HepG2 (cell line): Measurements from ENCODE around the gene ALDOA. TPM values are rescaled to one million over a fixed set of nuclear protein-coding genes. Genes with fewer than 3 reads are reported as not detected.
A peak's percentile ranks its signal among the peaks of the same experiment; 100 is the strongest.

Source experiments
- FLYWCH1 ChIP-seq: sonication (generic); formaldehyde crosslinking; IDR thresholded peaks from 2 replicates; pipeline ENCODE4 v1.8.1; 2023; ENCODE audit warnings: mild to moderate bottlenecking, missing genetic modification reagents
- FOXP1 ChIP-seq, 2 experiments: fragments of 450-650 bp in 1 of 2; IDR thresholded peaks; 2 replicates each; pipeline ENCODE4 v1.6.1; 2017 to 2018; ENCODE audit warnings: antibody characterized with exemption in 1 of 2
- HIVEP1 ChIP-seq: sonication (generic); formaldehyde crosslinking; IDR thresholded peaks from 2 replicates; pipeline ENCODE4 v1.4.0; 2020; ENCODE audit warnings: mild to moderate bottlenecking, missing genetic modification reagents
- IKZF1 ChIP-seq: fragments of 450-650 bp; IDR thresholded peaks from 2 replicates; pipeline ENCODE4 v1.7.1; 2016
- LCORL ChIP-seq, 2 experiments: fragments of 450-650 bp in 1 of 2; sonication (generic) in 1 of 2; formaldehyde crosslinking in 1 of 2; IDR thresholded peaks; 2 replicates each; pipeline versions ENCODE4 v1.5.0 to v1.6.1; 2017 to 2020; ENCODE audit warnings: antibody characterized with exemption in 1 of 2, missing genetic modification reagents in 1 of 2
- MIER2 ChIP-seq: IDR thresholded peaks from 2 replicates; pipeline ENCODE4 v1.6.1; 2016; ENCODE audit warnings: missing biosample characterization, missing genetic modification reagents
- NPAS2 ChIP-seq: sonication (generic); formaldehyde crosslinking; IDR thresholded peaks from 2 replicates; pipeline ENCODE4 v1.8.0; 2022; ENCODE audit warnings: mild to moderate bottlenecking, missing genetic modification reagents, borderline replicate concordance
- SMAD9 ChIP-seq: sonication (generic); formaldehyde crosslinking; IDR thresholded peaks from 2 replicates; pipeline ENCODE4 v1.5.1; 2020; ENCODE audit warnings: mild to moderate bottlenecking, missing genetic modification reagents
- ZNF12 ChIP-seq: sonication (generic); formaldehyde crosslinking; IDR thresholded peaks from 2 replicates; pipeline ENCODE4 v1.5.0; 2020; ENCODE audit warnings: missing genetic modification reagents
- ZNF382 ChIP-seq: sonication (generic); formaldehyde crosslinking; IDR thresholded peaks from 2 replicates; pipeline ENCODE4 v1.5.0; 2020; ENCODE audit warnings: missing genetic modification reagents, mild to moderate bottlenecking, borderline replicate concordance
- ZNF724P ChIP-seq: sonication (generic); formaldehyde crosslinking; IDR thresholded peaks from 2 replicates; pipeline ENCODE4 v1.8.0; 2022; ENCODE audit warnings: missing genetic modification reagents, borderline replicate concordance
- polyA plus RNA-seq, 8 experiments: library from polyadenylated mRNA; depleted of rRNA in 3 of 8; stranded (reverse) in 7 of 8; unstranded in 1 of 8; fragments of >200 nt; fragmentation: Illumina TruSeq in 4 of 8; extraction: Trizol in 4 of 8; gene quantifications; 2 replicates each; pipeline versions ENCODE4 v1.2.1 to v1.2.3, GENCODE V29; 2011 to 2016; ENCODE audit warnings: low read depth in 4 of 8, missing spikeins in 1 of 8, mixed read lengths in 1 of 8; ENCODE audit not compliant: insufficient read depth in 1 of 8
- total RNA-seq, 5 experiments: library from RNA; depleted of rRNA; stranded (reverse); fragments of >200 nt; fragmentation: Illumina TruSeq; extraction: Trizol; gene quantifications; 2 replicates each; pipeline ENCODE4 v1.2.3, GENCODE V29; 2016; ENCODE audit warnings: low read depth in 1 of 5
- TF ChIP-seq, protein P1 (sequence below): sonication (generic); formaldehyde crosslinking; IDR thresholded peaks from 2 replicates; pipeline ENCODE4 v1.9.0; 2021; ENCODE audit warnings: mild to moderate bottlenecking, missing genetic modification reagents
- TF ChIP-seq, protein P2 (sequence below): sonication (generic); formaldehyde crosslinking; IDR thresholded peaks from 2 replicates; pipeline ENCODE4 v1.8.0; 2022; ENCODE audit warnings: low read depth, missing genetic modification reagents
- TF ChIP-seq, protein P3 (sequence below): sonication (generic); formaldehyde crosslinking; IDR thresholded peaks from 2 replicates; pipeline ENCODE4 v1.4.0; 2020; ENCODE audit warnings: missing genetic modification reagents
- TF ChIP-seq, protein P4 (sequence below): sonication (generic); formaldehyde crosslinking; IDR thresholded peaks from 2 replicates; pipeline ENCODE4 v1.4.0; 2020; ENCODE audit warnings: missing genetic modification reagents
- TF ChIP-seq, protein P5 (sequence below): sonication (generic); formaldehyde crosslinking; IDR thresholded peaks from 2 replicates; pipeline ENCODE4 v1.4.0; 2020; ENCODE audit warnings: mild to moderate bottlenecking, missing genetic modification reagents

Gene ALDOA
- total and polyA plus RNA-seq, 2 of the 13 experiments (the other 11 are each of a cell fraction or from before 2014, with no cell fraction given) = 925 to 1,884 TPM

DNA sequence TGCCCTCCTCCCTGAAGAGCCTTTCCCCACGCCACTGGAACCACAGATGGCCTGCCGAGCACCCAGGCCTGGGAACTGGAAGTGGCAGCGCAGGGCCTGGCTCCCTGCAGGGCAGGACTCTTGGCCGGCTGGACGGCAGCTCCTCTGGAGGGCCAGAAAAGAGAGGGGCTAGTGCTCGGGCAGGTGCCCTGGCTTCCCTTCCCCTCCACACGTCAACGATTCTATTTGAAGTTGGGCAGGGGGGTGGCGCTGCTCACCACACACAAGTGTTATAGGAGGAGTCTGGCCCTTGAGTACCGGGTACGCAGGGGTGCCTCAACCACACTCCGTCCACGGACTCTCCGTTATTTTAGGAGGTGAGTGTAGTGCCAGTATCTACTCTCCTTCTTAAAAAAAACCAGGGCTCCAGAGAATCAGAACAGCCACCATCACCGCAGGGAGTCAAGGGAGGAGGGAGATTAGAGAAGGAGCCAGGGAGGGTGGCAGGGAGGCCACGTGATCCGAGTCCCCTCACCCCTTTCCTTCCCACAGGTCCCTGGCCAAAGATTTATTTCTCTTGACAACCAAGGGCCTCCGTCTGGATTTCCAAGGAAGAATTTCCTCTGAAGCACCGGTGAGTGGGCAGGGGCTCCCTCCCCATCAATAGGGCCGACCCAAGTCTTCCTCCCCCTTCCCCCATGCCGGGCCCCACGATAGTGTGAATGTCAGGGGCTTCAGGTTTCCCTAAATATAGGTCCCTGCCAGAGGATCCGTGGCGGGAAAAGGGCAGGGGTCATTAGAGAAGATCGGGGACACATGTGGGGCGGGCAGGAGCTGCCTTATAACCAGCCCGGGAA, 1.4 kb upstream of the ALDOA start (continued):
- TF ChIP-seq, protein P1, sequence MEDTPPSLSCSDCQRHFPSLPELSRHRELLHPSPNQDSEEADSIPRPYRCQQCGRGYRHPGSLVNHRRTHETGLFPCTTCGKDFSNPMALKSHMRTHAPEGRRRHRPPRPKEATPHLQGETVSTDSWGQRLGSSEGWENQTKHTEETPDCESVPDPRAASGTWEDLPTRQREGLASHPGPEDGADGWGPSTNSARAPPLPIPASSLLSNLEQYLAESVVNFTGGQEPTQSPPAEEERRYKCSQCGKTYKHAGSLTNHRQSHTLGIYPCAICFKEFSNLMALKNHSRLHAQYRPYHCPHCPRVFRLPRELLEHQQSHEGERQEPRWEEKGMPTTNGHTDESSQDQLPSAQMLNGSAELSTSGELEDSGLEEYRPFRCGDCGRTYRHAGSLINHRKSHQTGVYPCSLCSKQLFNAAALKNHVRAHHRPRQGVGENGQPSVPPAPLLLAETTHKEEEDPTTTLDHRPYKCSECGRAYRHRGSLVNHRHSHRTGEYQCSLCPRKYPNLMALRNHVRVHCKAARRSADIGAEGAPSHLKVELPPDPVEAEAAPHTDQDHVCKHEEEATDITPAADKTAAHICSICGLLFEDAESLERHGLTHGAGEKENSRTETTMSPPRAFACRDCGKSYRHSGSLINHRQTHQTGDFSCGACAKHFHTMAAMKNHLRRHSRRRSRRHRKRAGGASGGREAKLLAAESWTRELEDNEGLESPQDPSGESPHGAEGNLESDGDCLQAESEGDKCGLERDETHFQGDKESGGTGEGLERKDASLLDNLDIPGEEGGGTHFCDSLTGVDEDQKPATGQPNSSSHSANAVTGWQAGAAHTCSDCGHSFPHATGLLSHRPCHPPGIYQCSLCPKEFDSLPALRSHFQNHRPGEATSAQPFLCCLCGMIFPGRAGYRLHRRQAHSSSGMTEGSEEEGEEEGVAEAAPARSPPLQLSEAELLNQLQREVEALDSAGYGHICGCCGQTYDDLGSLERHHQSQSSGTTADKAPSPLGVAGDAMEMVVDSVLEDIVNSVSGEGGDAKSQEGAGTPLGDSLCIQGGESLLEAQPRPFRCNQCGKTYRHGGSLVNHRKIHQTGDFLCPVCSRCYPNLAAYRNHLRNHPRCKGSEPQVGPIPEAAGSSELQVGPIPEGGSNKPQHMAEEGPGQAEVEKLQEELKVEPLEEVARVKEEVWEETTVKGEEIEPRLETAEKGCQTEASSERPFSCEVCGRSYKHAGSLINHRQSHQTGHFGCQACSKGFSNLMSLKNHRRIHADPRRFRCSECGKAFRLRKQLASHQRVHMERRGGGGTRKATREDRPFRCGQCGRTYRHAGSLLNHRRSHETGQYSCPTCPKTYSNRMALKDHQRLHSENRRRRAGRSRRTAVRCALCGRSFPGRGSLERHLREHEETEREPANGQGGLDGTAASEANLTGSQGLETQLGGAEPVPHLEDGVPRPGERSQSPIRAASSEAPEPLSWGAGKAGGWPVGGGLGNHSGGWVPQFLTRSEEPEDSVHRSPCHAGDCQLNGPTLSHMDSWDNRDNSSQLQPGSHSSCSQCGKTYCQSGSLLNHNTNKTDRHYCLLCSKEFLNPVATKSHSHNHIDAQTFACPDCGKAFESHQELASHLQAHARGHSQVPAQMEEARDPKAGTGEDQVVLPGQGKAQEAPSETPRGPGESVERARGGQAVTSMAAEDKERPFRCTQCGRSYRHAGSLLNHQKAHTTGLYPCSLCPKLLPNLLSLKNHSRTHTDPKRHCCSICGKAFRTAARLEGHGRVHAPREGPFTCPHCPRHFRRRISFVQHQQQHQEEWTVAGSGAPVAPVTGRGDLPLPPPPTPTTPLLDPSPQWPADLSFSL (CRISPR knock-in tag) = no peak
- TF ChIP-seq FLYWCH1 (CRISPR knock-in tag) (no peak), MIER2 (CRISPR knock-in tag) (no peak), SMAD9 (CRISPR knock-in tag) (no peak; the same call in none of the 2 replicates), LCORL (IDR thresholded peaks at IDR 0.05) (no peak), LCORL (CRISPR knock-in tag; IDR thresholded peaks at IDR 0.05) (peak; percentile 79), ZNF382 (CRISPR knock-in tag) (no peak), ZNF724P (CRISPR knock-in tag) (peak; percentile 63; the same call in 1 of the 2 replicates), ZNF12 (CRISPR knock-in tag) (no peak), FOXP1 (IDR thresholded peaks at IDR 0.05) (no peak), FOXP1 (CRISPR knock-in tag; IDR thresholded peaks at IDR 0.05) (no peak), NPAS2 (CRISPR knock-in tag) (no peak), IKZF1 (no peak), HIVEP1 (peak; percentile 72)
- TF ChIP-seq, protein P2, sequence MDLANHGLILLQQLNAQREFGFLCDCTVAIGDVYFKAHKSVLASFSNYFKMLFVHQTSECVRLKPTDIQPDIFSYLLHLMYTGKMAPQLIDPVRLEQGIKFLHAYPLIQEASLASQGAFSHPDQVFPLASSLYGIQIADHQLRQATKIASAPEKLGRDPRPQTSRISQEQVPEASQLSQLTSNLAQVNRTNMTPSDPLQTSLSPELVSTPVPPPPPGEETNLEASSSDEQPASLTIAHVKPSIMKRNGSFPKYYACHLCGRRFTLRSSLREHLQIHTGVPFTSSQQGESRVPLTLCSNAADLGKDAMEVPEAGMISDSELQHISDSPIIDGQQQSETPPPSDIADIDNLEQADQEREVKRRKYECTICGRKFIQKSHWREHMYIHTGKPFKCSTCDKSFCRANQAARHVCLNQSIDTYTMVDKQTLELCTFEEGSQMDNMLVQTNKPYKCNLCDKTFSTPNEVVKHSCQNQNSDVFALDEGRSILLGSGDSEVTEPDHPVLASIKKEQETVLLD = no peak
- TF ChIP-seq, protein P3, sequence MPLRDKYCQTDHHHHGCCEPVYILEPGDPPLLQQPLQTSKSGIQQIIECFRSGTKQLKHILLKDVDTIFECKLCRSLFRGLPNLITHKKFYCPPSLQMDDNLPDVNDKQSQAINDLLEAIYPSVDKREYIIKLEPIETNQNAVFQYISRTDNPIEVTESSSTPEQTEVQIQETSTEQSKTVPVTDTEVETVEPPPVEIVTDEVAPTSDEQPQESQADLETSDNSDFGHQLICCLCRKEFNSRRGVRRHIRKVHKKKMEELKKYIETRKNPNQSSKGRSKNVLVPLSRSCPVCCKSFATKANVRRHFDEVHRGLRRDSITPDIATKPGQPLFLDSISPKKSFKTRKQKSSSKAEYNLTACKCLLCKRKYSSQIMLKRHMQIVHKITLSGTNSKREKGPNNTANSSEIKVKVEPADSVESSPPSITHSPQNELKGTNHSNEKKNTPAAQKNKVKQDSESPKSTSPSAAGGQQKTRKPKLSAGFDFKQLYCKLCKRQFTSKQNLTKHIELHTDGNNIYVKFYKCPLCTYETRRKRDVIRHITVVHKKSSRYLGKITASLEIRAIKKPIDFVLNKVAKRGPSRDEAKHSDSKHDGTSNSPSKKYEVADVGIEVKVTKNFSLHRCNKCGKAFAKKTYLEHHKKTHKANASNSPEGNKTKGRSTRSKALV (CRISPR knock-in tag) = no peak
- TF ChIP-seq, protein P4, sequence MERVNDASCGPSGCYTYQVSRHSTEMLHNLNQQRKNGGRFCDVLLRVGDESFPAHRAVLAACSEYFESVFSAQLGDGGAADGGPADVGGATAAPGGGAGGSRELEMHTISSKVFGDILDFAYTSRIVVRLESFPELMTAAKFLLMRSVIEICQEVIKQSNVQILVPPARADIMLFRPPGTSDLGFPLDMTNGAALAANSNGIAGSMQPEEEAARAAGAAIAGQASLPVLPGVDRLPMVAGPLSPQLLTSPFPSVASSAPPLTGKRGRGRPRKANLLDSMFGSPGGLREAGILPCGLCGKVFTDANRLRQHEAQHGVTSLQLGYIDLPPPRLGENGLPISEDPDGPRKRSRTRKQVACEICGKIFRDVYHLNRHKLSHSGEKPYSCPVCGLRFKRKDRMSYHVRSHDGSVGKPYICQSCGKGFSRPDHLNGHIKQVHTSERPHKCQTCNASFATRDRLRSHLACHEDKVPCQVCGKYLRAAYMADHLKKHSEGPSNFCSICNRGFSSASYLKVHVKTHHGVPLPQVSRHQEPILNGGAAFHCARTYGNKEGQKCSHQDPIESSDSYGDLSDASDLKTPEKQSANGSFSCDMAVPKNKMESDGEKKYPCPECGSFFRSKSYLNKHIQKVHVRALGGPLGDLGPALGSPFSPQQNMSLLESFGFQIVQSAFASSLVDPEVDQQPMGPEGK = peak; percentile 87
- TF ChIP-seq, protein P5, sequence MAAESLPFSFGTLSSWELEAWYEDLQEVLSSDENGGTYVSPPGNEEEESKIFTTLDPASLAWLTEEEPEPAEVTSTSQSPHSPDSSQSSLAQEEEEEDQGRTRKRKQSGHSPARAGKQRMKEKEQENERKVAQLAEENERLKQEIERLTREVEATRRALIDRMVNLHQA (CRISPR knock-in tag) = no peak
